Duodenal mucosa (tissue), 2 donors: ENCODE results near the gene TRPM8.

Experiments used
- H3K27ac ChIP-seq: one replicate; pipeline ENCODE4 v1.7.0; 2013; ENCODE audit warnings: low read depth, low read length
- H3K27me3 ChIP-seq, 2 donors: one replicate each; pipeline ENCODE4 v1.7.0; 2013; ENCODE audit warnings: low read length in 2 of 2, control low read depth in 1 of 2; ENCODE audit not compliant: insufficient read depth in 2 of 2, control insufficient read depth in 1 of 2
- H3K36me3 ChIP-seq, 2 donors: one replicate each; pipeline ENCODE4 v1.7.0; 2013; ENCODE audit warnings: low read length in 2 of 2, control low read depth in 1 of 2; ENCODE audit not compliant: insufficient read depth in 2 of 2, control insufficient read depth in 1 of 2
- H3K4me1 ChIP-seq, 2 donors: one replicate each; pipeline ENCODE4 v1.7.0; 2013; ENCODE audit warnings: low read length in 2 of 2, control low read depth in 1 of 2; ENCODE audit not compliant: insufficient read depth in 2 of 2, control insufficient read depth in 1 of 2
- H3K4me3 ChIP-seq, 2 donors: one replicate each; pipeline ENCODE4 v1.7.0; 2013; ENCODE audit warnings: low read length in 2 of 2, low read depth in 1 of 2
- H3K9ac ChIP-seq, 2 donors: one replicate each; pipeline ENCODE4 v1.7.0; 2013; ENCODE audit warnings: low read length in 2 of 2, low read depth in 1 of 2
- H3K9me3 ChIP-seq, 2 donors: one replicate each; pipeline ENCODE4 v1.7.0; 2013; ENCODE audit warnings: low read length in 2 of 2, control low read depth in 1 of 2; ENCODE audit not compliant: control insufficient read depth in 1 of 2

Gene TRPM8

GRCh38 chr2:233907627-233908026 lies 9.5 kb upstream of the TRPM8 start:
- no peak overlapping the region for H3K4me3 ChIP-seq
- no peaks in the 10 kb centered on the region for H3K27me3 ChIP-seq
- H3K4me1 ChIP-seq: peaks cover 8 to 13% of the 10 kb centered on the region in 2 donors
- H3K36me3 ChIP-seq: no peaks in the 10 kb centered on the region
- H3K9me3 ChIP-seq: no peaks in the 10 kb centered on the region
- no peak overlapping the region for H3K27ac ChIP-seq
- no peak overlapping the region for H3K9ac ChIP-seq

- no peak overlapping the region for H3K4me3 ChIP-seq
- H3K27ac ChIP-seq: no peak overlapping the region
- H3K27me3 ChIP-seq: peaks cover 0 to 7% of the 10 kb centered on the region in 2 donors
- no peak overlapping the region for H3K9ac ChIP-seq
- H3K9me3 ChIP-seq: no peaks in the 10 kb centered on the region
- H3K4me1 ChIP-seq: no peaks in the 10 kb centered on the region
- H3K36me3 ChIP-seq: no peaks in the 10 kb centered on the region
Observed at GRCh38 chr2:233912691-233913423, 4.3 kb upstream of the TRPM8 start.

GRCh38 chr2:233915128-233915527 lies 2.0 kb upstream of the TRPM8 start:
- Histone ChIP-seq H3K27me3 (peaks cover 0 to 7% of the 10 kb centered on the region in 2 donors), H3K36me3 (no peaks in the 10 kb centered on the region), H3K4me1 (no peaks in the 10 kb centered on the region), H3K9ac (no peak overlapping the region), H3K9me3 (no peaks in the 10 kb centered on the region), H3K27ac (no peak overlapping the region), H3K4me3 (no peak overlapping the region)

GRCh38 chr2:233919319-233919718 lies 2.1 kb downstream of the TRPM8 start:
- Histone ChIP-seq H3K27me3 (peaks cover 7 to 9% of the 10 kb centered on the region in 2 donors), H3K4me1 (no peaks in the 10 kb centered on the region), H3K9ac (no peak overlapping the region), H3K27ac (no peak overlapping the region), H3K9me3 (no peaks in the 10 kb centered on the region), H3K4me3 (no peak overlapping the region), H3K36me3 (no peaks in the 10 kb centered on the region)

GRCh38 chr2:233919938-233920337 lies 2.8 kb downstream of the TRPM8 start:
- Histone ChIP-seq H3K27ac (no peak overlapping the region), H3K27me3 (peaks cover 7 to 15% of the 10 kb centered on the region in 2 donors), H3K4me1 (no peaks in the 10 kb centered on the region), H3K9ac (no peak overlapping the region), H3K4me3 (no peak overlapping the region), H3K9me3 (no peaks in the 10 kb centered on the region), H3K36me3 (no peaks in the 10 kb centered on the region)

GRCh38 chr2:233922471-233922870 lies 5.3 kb downstream of the TRPM8 start:
- Histone ChIP-seq H3K9ac (no peak overlapping the region), H3K27me3 (peaks cover 3 to 16% of the 10 kb centered on the region in 2 donors), H3K4me3 (no peak overlapping the region), H3K36me3 (no peaks in the 10 kb centered on the region), H3K27ac (no peak overlapping the region), H3K9me3 (no peaks in the 10 kb centered on the region), H3K4me1 (no peaks in the 10 kb centered on the region)

- Histone ChIP-seq H3K9me3 (no peaks in the 10 kb centered on the region), H3K36me3 (no peaks in the 10 kb centered on the region), H3K27ac (no peak overlapping the region), H3K4me3 (no peak overlapping the region), H3K4me1 (no peaks in the 10 kb centered on the region), H3K27me3 (peaks cover 3 to 16% of the 10 kb centered on the region in 2 donors), H3K9ac (no peak overlapping the region)
Observed at GRCh38 chr2:233925402-233925801, 8.2 kb downstream of the TRPM8 start.

- no peak overlapping the region for H3K9ac ChIP-seq
- no peaks in the 10 kb centered on the region for H3K4me1 ChIP-seq
- H3K36me3 ChIP-seq: no peaks in the 10 kb centered on the region
- peaks cover 3 to 22% of the 10 kb centered on the region in 2 donors for H3K27me3 ChIP-seq
- no peak overlapping the region for H3K4me3 ChIP-seq
- no peak overlapping the region for H3K27ac ChIP-seq
- H3K9me3 ChIP-seq: no peaks in the 10 kb centered on the region
Observed at GRCh38 chr2:233926806-233927205, 9.6 kb downstream of the TRPM8 start.

GRCh38 chr2:233928594-233929351 lies 11.6 kb downstream of the TRPM8 start:
- H3K36me3 ChIP-seq: no peaks in the 10 kb centered on the region
- peaks cover 3 to 17% of the 10 kb centered on the region in 2 donors for H3K27me3 ChIP-seq
- H3K9me3 ChIP-seq: no peaks in the 10 kb centered on the region
- H3K4me1 ChIP-seq: no peaks in the 10 kb centered on the region
- H3K9ac ChIP-seq: no peak overlapping the region
- no peak overlapping the region for H3K27ac ChIP-seq
- H3K4me3 ChIP-seq: no peak overlapping the region

GRCh38 chr2:233929352-233930022 lies 12.3 kb downstream of the TRPM8 start:
- Histone ChIP-seq H3K27ac (no peak overlapping the region), H3K27me3 (peaks cover 3 to 11% of the 10 kb centered on the region in 2 donors), H3K4me1 (no peaks in the 10 kb centered on the region), H3K9ac (no peak overlapping the region), H3K4me3 (no peak overlapping the region), H3K36me3 (no peaks in the 10 kb centered on the region), H3K9me3 (no peaks in the 10 kb centered on the region)
